GM19238 (cell line): ENCODE measurements around the gene ADAR.
"Not testable (repeated sequence)": the region's sequence is repeated elsewhere in the genome, so short reads cannot be mapped to it uniquely, and the experiment has no call there.

Experiments used
- DNase-seq: peaks from one replicate; pipeline ENCODE4 v3.0.0; 2011; ENCODE audit warnings: low spot score; ENCODE audit not compliant: insufficient read length

Gene ADAR

GRCh38 chr1:154607609-154608396, at the start of gene ADAR:
ADAR (minus strand) TSS chr1:154608186; CDS start chr1:154608006, 180 bp downstream.
- peak; percentile 75 for DNase-seq

- no peak for DNase-seq
Measured at GRCh38 chr1:154657556-154657955, 49.6 kb upstream of the ADAR start.

- no peak for DNase-seq
Measured at GRCh38 chr1:154652893-154653292, 44.9 kb upstream of the ADAR start.

- DNase-seq = not testable (repeated sequence)
Measured at GRCh38 chr1:154644724-154645123, 36.7 kb upstream of the ADAR start.

GRCh38 chr1:154641534-154641933, 33.5 kb upstream of the ADAR start:
- no peak for DNase-seq

- DNase-seq = no peak
Measured at GRCh38 chr1:154639876-154640275, 31.9 kb upstream of the ADAR start.

- DNase-seq = no peak
Measured at GRCh38 chr1:154635171-154635570, 27.2 kb upstream of the ADAR start.

GRCh38 chr1:154629675-154630073, 21.7 kb upstream of the ADAR start:
- DNase-seq = no peak

GRCh38 chr1:154629061-154629674, 21.2 kb upstream of the ADAR start:
- no peak for DNase-seq

GRCh38 chr1:154628121-154628405, 20.1 kb upstream of the ADAR start:
- DNase-seq = no peak

- peak; percentile 60 for DNase-seq
Measured at GRCh38 chr1:154627257-154628120, 19.5 kb upstream of the ADAR start.

- DNase-seq = no peak
Measured at GRCh38 chr1:154626456-154627256, 18.7 kb upstream of the ADAR start.

GRCh38 chr1:154624746-154625643, 17.0 kb upstream of the ADAR start:
- DNase-seq = no peak

- no peak for DNase-seq
Measured at GRCh38 chr1:154623358-154623757, 15.4 kb upstream of the ADAR start.

- no peak for DNase-seq
Measured at GRCh38 chr1:154622503-154623039, 14.6 kb upstream of the ADAR start.

- DNase-seq = no peak
Measured at GRCh38 chr1:154621875-154622274, 13.9 kb upstream of the ADAR start.

- DNase-seq = no peak
Measured at GRCh38 chr1:154620751-154621150, 12.8 kb upstream of the ADAR start.

GRCh38 chr1:154619181-154619948, 11.4 kb upstream of the ADAR start:
- no peak for DNase-seq

GRCh38 chr1:154616659-154617345, 8.8 kb upstream of the ADAR start:
- DNase-seq = no peak
